GM12891 (cell line): ENCODE data around the gene HOXD13.

ENCODE experiments used
- POLR2A ChIP-seq: IDR thresholded peaks from 2 replicates; pipeline ENCODE4 v1.6.1; 2011; ENCODE audit warnings: low read depth, low read length, control low read depth
- POLR2AphosphoS5 ChIP-seq: IDR thresholded peaks from 2 replicates; pipeline ENCODE4 v1.6.1; 2011; ENCODE audit warnings: low read depth, low read length, control low read depth
- SPI1 ChIP-seq: IDR thresholded peaks from 2 replicates; pipeline ENCODE4 v1.6.1; 2011; ENCODE audit warnings: low read depth, low read length, control low read depth

DNA sequence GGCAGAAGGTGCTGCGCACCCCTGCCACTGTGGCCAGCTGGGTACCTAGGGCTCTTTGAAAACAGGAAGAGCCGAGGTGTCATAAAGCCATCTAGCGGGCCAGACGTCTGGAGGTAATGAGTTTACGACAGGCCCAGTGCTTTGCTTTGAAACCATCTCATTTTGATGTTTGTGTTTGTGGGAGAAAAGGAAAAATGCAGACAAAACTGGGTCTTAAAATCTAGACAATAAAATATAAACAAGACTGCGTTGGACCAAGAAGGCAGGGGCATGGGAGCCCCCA lies 33.2 kb downstream of the HOXD13 start:
- no peak for TF ChIP-seq POLR2A
- TF ChIP-seq POLR2AphosphoS5 = no peak
- 0 out of 2 replicates have a peak, but pooled peaks have one; percentile 10 for TF ChIP-seq SPI1
